Natural killer cell (primary cell): ENCODE data around the gene THBS1. TPM values are rescaled to one million over a fixed set of nuclear protein-coding genes. Genes with fewer than 3 reads are reported as not detected.

Experiments used
- ATAC-seq, 3 donors: fragments of 150-1000 bp in 2 of 3; fragments of 200-7000 bp in 1 of 3; cut with Tn5 transposase; 1 replicate in 1 of 3; 2 replicates in 2 of 3; pipeline ENCODE4 v1.10.0; 2021; ENCODE audit warnings: mild to moderate bottlenecking in 2 of 3, moderate library complexity in 2 of 3
- DNase-seq, 2 donors: peaks; one replicate each; pipeline versions ENCODE4 v3.0.0 to v3.0.0-alpha.2; 2013 to 2021; ENCODE audit warnings: mixed read lengths in 1 of 2
- H3K27ac ChIP-seq: one replicate; pipeline ENCODE4 v1.5.1; 2013; ENCODE audit warnings: mild to moderate bottlenecking, low read length
- H3K27me3 ChIP-seq: one replicate; pipeline ENCODE4 v1.6.1; 2013; ENCODE audit warnings: low read length; ENCODE audit not compliant: control insufficient read depth, insufficient read depth
- H3K36me3 ChIP-seq: one replicate; pipeline ENCODE4 v1.6.1; 2013; ENCODE audit warnings: low read length; ENCODE audit not compliant: control insufficient read depth, insufficient read depth
- H3K4me1 ChIP-seq: one replicate; pipeline ENCODE4 v1.6.1; 2013; ENCODE audit warnings: low read length; ENCODE audit not compliant: control insufficient read depth, insufficient read depth
- H3K4me3 ChIP-seq: one replicate; pipeline ENCODE4 v1.5.1; 2013; ENCODE audit warnings: low read length
- H3K9me3 ChIP-seq: one replicate; pipeline ENCODE4 v1.6.1; 2013; ENCODE audit warnings: low read length; ENCODE audit not compliant: control insufficient read depth, insufficient read depth
- H3K27ac Mint-ChIP-seq, 2 donors: one replicate each; pipeline ENCODE4 v1.8.0; 2022; ENCODE audit warnings: mild to moderate bottlenecking in 2 of 2, mixed read lengths in 2 of 2, moderate library complexity in 1 of 2
- H3K27me3 Mint-ChIP-seq, 2 donors: one replicate each; pipeline ENCODE4 v1.8.0; 2022; ENCODE audit warnings: low read depth in 2 of 2, mixed read lengths in 2 of 2
- H3K36me3 Mint-ChIP-seq: one replicate; pipeline ENCODE4 v1.8.0; 2022; ENCODE audit warnings: mixed read lengths
- H3K4me1 Mint-ChIP-seq, 2 donors: one replicate each; pipeline ENCODE4 v1.8.0; 2022; ENCODE audit warnings: mixed read lengths in 2 of 2
- H3K4me3 Mint-ChIP-seq: one replicate; pipeline ENCODE4 v1.8.0; 2022; ENCODE audit warnings: mild to moderate bottlenecking, moderate library complexity, mixed read lengths
- H3K9me3 Mint-ChIP-seq, 2 donors: one replicate each; pipeline ENCODE4 v1.8.0; 2022; ENCODE audit warnings: mixed read lengths in 2 of 2
- CTCF ChIP-seq: fragments of 200-600 bp; IDR thresholded peaks from one replicate; pipeline ENCODE4 v1.8.0; 2022; ENCODE audit warnings: antibody characterized with exemption
- WGBS: methylation state at CpG from one replicate; pipeline ENCODE4 v1.1.7; 2013; ENCODE audit warnings: missing lambda C conversion rate; ENCODE audit not compliant: insufficient coverage; 5-methylcytosine and 5-hydroxymethylcytosine counted together
- intact Hi-C: fragments of 100-400 bp; cut with micrococcal nuclease; formaldehyde crosslinking; loops from one replicate; pipeline ENCODE4 v1.14.2; 2022
- total RNA-seq, 4 donors: library from RNA; stranded (reverse); fragments of 120-200 nt in 1 of 4; gene quantifications; one replicate each; pipeline versions ENCODE4 v1.2.3 to v1.2.4, GENCODE V29; 2013 to 2022

THBS1 gene
- total RNA-seq, 3 donors from 2014 or later (not counting 1 experiment from before 2014, with no cell fraction given), result 27.1 to 43.3 (median 38.3) TPM

GRCh38 chr15:39588531-39589192, 7.8 kb downstream of the THBS1 start:
- WGBS, result 93% methylated on average over 13 of the region's 13 CpGs
- peaks cover 31 to 34% of the 10 kb centered on the region in 2 donors for H3K4me1 Mint-ChIP-seq
- H3K4me3 ChIP-seq, result no peak overlapping the region
- H3K36me3 ChIP-seq, result peaks cover 26% of the 10 kb centered on the region
- no peak for TF ChIP-seq CTCF
- peaks cover 49% of the 10 kb centered on the region for H3K36me3 Mint-ChIP-seq
- H3K4me3 Mint-ChIP-seq, result no peak overlapping the region
- H3K27ac ChIP-seq, result no peak overlapping the region
- intact Hi-C loops, result loop anchor here (10.0 kb wide), 1 partner anchor 1114 kb away; no protein-coding TSS in a partner anchor
- peaks cover 27% of the 10 kb centered on the region for H3K4me1 ChIP-seq
- DNase-seq (no peak), ATAC-seq (no peak)
- no peaks in the 10 kb centered on the region for H3K27me3 ChIP-seq
- H3K9me3 ChIP-seq, result no peaks in the 10 kb centered on the region
- no peaks in the 10 kb centered on the region for H3K9me3 Mint-ChIP-seq
- H3K27ac Mint-ChIP-seq, result no peak overlapping the region
- H3K27me3 Mint-ChIP-seq, result no peaks in the 10 kb centered on the region

- Histone ChIP-seq H3K27me3 (no peaks in the 10 kb centered on the region), H3K27ac (no peak overlapping the region), H3K9me3 (no peaks in the 10 kb centered on the region), H3K4me1 (peaks cover 30% of the 10 kb centered on the region), H3K4me3 (no peak overlapping the region), H3K36me3 (peaks cover 26% of the 10 kb centered on the region)
- DNase-seq, result no peak
- no peak for ATAC-seq
- no peak for TF ChIP-seq CTCF
- Mint-ChIP-seq H3K27me3 (no peaks in the 10 kb centered on the region), H3K9me3 (no peaks in the 10 kb centered on the region), H3K4me1 (peaks cover 32 to 40% of the 10 kb centered on the region in 2 donors), H3K4me3 (no peak overlapping the region), H3K36me3 (peaks cover 55% of the 10 kb centered on the region), H3K27ac (no peak overlapping the region)
- intact Hi-C loops, result loop anchor here (10.0 kb wide), 1 partner anchor 1115 kb away; no protein-coding TSS in a partner anchor
- WGBS, result 93% methylated on average over 14 of the region's 14 CpGs
Observed at GRCh38 chr15:39589193-39589814, 8.4 kb downstream of the THBS1 start.

GRCh38 chr15:39589815-39590644, 9.2 kb downstream of the THBS1 start:
- Mint-ChIP-seq H3K4me3 (no peak overlapping the region), H3K36me3 (peaks cover 54% of the 10 kb centered on the region), H3K27ac (no peak overlapping the region), H3K9me3 (no peaks in the 10 kb centered on the region), H3K4me1 (peaks cover 28 to 36% of the 10 kb centered on the region in 2 donors), H3K27me3 (no peaks in the 10 kb centered on the region)
- 98% methylated on average over 13 of the region's 13 CpGs for WGBS
- no peaks in the 10 kb centered on the region for H3K9me3 ChIP-seq
- no peaks in the 10 kb centered on the region for H3K27me3 ChIP-seq
- intact Hi-C loops, result loop anchor here (10.0 kb wide), 1 partner anchor 1115 kb away; no protein-coding TSS in a partner anchor
- H3K27ac ChIP-seq, result no peak overlapping the region
- ATAC-seq (no peak), DNase-seq (no peak)
- no peak overlapping the region for H3K4me3 ChIP-seq
- TF ChIP-seq CTCF, result no peak
- peaks cover 30% of the 10 kb centered on the region for H3K4me1 ChIP-seq
- H3K36me3 ChIP-seq, result peaks cover 26% of the 10 kb centered on the region
